Activated gamma-delta T cell treated with anti-CD3 and anti-CD28 coated beads, Interleukin-2, amount 50 U/mL, for 16 hours (primary cell): ENCODE results near the gene MPDZ.
"Not testable (repeated sequence)": the region's sequence is repeated elsewhere in the genome, so short reads cannot be mapped to it uniquely, and the experiment has no call there.

ENCODE experiments used
- DNase-seq: peaks from one replicate; pipeline ENCODE4 v3.0.0-alpha.2; 2020; ENCODE audit warnings: low read depth

The MPDZ gene

DNA sequence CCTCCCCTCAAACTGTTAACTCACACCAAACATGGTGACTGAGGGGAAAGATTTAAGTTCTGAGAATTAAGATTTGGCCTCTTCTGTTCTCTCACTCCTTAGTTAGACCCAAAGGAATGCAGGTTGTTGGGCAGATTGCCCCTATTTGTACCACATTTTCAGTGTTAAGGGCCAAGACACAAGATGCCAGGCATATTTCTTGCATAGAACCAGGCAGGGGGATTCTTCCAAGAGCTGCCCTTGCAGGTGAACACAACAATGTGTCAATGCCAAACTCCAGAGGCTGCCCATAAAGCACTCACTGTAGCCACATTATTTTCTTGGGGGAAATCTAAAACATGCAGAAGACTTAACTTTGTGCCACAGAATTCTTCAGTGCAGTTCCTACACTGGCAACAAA lies 14.7 kb downstream of the MPDZ start:
- no peak for DNase-seq

- no peak for DNase-seq
Measured at GRCh38 chr9:13263511-13263910, 16.0 kb downstream of the MPDZ start.

- DNase-seq: no peak
Measured at GRCh38 chr9:13252852-13253251, 26.6 kb downstream of the MPDZ start.

- DNase-seq: no peak
Measured at GRCh38 chr9:13244181-13244580, 35.3 kb downstream of the MPDZ start.

- no peak for DNase-seq
Measured at GRCh38 chr9:13241283-13241682, 38.2 kb downstream of the MPDZ start.

- no peak for DNase-seq
Measured at GRCh38 chr9:13239660-13240059, 39.8 kb downstream of the MPDZ start.

GRCh38 chr9:13239208-13239607 lies 40.3 kb downstream of the MPDZ start:
- no peak for DNase-seq

DNA sequence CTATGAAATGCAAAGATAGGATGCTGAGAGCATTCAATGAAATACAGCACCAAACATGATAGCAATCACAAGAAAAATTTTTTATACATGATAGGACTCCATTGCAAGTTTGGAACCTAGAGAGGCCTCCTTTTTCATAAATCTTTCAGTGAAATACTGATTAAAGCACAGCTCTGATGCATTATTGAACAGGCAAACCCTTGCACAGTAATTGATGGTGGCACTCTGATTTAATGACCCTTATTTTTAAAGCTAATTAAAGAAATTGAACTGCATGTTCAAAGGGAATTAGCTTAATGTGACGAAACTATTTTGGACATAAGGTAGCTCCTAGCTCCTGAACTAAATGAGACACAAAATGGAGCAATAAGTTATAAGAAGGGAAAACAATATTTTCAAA lies 44.6 kb downstream of the MPDZ start:
- no peak for DNase-seq

GRCh38 chr9:13228431-13228830 lies 51.1 kb downstream of the MPDZ start:
- DNase-seq: no peak

- DNase-seq: no peak
Measured at GRCh38 chr9:13224366-13224765, 55.1 kb downstream of the MPDZ start.

DNA sequence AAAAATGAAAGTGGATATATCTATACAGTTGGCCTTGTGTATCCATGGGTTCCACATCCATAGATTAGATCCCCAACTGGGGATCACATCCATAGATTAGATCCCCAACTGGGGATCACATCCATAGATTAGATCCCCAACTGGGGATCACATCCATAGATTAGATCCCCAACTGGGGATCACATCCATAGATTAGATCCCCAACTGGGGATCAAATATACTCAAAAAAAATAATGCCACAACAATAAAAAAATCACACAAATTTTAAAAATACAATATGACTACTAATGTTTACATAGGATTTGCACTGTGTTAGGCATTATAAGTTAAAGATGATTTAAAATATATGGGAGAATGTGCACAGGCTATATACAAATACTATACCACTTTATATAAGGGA lies 56.8 kb downstream of the MPDZ start:
- not testable (repeated sequence) for DNase-seq

DNA sequence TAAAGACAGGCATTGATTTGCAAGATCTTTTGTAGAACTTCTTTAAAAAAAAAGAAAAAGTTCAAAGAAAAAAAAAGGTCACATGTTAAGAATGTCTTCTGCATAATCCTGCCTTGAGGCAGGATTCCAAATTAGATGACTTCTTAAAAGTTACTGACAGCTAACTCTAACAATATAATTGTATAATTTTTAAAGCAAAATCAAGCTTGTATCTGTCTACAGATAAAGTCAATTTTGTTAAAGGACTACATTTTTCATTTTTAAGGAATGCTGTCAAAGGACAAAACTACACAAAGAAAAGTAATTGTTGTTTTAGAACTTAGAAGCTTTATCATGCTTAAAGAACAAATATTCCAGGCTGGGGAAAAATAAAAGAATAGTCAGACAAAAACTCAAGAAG lies 57.8 kb downstream of the MPDZ start:
- no peak for DNase-seq

DNA sequence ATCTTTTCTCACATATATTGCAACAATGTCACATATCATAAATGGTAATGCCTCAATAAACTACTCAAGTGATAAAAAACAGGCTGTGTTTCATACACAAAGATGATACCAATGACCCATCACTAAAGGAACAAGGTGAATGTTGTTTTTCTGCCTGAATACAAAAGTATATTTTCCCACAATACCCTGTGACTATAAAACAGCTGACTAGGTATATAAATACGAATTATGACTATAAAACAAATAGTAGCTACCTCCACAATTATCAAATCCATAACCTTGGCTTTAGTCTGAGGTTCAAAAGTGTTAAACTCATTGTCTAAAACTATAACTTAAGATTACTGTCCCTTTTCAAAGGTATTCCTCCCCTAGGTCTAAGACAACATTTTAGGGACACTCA lies 58.7 kb downstream of the MPDZ start:
- no peak for DNase-seq

GRCh38 chr9:13215791-13216554 lies 63.5 kb downstream of the MPDZ start:
- no peak for DNase-seq

- no peak for DNase-seq
Measured at GRCh38 chr9:13213998-13214397, 65.5 kb downstream of the MPDZ start.

DNA sequence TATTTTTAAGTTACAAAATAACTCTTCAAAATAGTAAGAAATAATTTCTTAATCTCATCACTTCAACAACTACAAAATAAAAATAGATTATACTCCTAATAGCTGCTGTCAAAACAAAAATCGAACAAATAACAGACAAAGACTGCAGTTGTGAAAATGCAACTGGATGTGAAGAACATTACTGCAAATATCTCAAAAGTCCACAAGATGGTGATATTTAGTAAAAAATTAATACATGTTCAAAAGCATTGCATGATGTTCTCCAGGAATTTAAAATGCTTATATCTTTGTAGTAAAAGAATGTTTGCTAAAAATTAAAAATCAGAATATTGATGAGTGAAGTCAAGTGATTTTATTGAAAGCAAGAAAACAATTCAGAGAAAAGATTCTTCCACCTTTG lies 66.2 kb downstream of the MPDZ start:
- no peak for DNase-seq

DNA sequence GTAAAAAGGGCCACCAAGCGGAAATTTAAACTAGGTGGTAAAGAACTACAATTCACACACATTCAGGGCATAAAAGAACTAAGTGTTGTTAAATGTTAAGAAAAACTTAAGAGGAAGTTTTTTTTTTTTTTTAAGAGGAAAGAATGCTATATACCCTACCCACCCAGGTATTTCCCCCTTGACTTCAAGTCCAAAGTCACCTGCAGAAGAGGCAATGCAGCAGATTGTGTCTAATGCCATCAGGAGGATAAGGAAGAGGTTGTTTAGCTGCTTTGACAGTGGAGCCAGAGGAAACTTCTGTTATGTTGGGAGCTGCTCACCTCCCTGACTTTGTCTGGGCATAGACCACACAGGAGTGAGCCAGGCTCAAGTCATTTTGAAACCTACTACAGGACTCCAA lies 69.2 kb downstream of the MPDZ start:
- DNase-seq: no peak

GRCh38 chr9:13209498-13209897 lies 70.0 kb downstream of the MPDZ start:
- DNase-seq: no peak

DNA sequence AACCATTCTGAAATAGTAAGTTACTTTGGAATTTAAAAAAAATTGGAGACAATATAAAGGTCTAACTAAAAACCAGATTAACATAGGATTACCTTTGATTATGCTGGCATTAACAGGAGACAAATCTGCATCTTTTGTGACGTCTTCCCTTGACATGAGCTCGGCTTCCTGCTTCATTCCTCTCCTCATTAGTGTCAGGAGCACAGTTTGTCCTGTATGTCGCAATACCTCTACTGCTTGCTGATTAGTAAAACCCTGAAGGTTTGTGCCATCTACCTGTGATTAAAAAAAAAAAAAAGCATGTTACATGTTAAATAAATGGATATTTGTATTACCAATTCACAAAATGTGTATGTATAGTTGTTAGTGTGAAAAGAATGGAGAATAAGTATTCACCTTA lies 73.7 kb downstream of the MPDZ start:
- no peak for DNase-seq

- DNase-seq: no peak
Measured at GRCh38 chr9:13190040-13190439, 89.5 kb downstream of the MPDZ start.

DNA sequence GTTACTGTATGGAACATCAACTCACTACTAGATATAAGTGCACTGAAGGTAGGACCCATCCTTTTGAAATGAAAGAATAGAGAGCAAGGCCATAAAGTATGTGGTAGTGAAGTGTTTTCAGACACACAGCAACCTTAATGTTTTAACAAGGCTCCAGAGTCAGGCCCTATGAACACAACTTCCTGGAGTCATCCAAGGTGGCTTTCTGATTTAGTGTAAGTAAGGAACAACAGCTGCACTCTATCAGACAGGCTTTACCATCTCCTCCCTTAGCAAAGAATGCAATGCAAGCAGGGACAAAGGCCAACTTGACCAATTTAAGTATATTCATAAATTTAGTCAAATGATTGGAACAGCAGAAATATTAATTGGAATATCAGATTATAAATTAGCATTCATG lies 90.1 kb downstream of the MPDZ start:
- DNase-seq: no peak

DNA sequence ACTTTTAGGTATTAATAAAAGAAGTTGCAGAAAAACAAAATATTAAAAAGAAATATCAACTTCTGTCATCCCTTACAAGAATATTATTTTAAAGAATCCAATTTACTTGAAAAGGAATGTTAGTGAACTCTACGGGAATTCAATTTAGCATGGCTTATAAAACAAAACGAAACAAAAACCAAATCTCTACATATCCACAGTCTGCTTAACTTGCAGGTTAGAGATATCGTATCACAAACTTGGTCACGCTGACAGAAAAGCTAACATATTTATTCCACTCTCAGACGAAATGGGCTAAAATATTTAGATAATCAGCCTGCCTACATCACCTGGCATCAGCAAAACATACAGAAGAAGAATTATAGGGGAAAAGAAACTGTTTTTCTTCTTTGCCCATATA lies 92.7 kb downstream of the MPDZ start:
- DNase-seq: no peak

DNA sequence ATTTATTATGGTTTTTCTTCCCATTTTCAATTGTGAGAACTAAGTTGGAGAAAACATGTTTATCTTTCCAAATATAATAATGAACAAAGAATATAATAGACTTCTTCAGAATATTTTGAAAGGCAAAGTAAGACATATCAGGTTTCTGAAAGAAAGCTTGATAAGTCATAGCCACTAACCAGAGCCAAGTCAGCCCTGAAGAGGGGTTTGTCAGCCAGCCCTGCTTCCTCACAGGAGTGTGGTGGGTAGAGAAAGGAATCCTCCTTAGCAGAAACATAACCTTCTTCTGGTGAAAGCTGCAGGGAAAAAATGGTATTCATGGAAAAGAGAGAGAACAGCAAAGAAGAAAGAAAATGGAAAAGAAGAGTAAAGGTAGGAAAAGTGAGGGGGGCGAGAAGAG lies 93.4 kb downstream of the MPDZ start:
- DNase-seq: no peak

- DNase-seq: no peak
Measured at GRCh38 chr9:13181652-13182051, 97.8 kb downstream of the MPDZ start.

DNA sequence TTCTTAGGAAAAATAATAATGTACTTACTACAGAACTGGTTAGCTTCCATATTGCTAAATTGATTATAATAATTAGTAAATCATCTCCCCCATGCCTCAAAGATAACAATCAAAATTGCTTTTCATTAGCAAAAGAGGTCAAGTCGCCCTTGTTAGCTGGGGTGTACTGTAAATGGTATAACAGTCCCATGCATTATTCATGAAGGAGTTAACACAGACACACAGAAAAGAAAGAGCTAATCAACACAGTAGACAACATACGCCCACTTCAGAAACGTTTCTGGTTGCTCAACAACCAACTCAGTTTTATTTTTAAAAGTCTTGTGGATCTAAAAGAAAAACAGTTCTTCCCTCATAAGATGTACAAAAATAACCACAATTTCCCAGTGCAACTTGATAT lies 100.2 kb downstream of the MPDZ start:
- DNase-seq: no peak
